ENCODE measurements around the gene PKD2L1.

PKD2L1 gene

GRCh38 chr10:100346765-100347567, 16.9 kb upstream of the PKD2L1 start, which contains the start of gene SCD:
Gene SCD, plus strand, starts transcription at chr10:100347233. Its CDS starts 272 bp downstream, at chr10:100347505.
- CTCF ChIA-PET, result interaction anchor here (0.7 to 2.6 kb wide), 4 partner anchors 18 to 162 kb away, joined by 3 to 7 read pairs (median 4); no protein-coding TSS in a partner anchor
- TF ChIP-seq FOXA1 (IDR thresholded peaks at IDR 0.05) (no peak), L3MBTL2 (conservative IDR thresholded peaks at IDR 0.05) (peak; percentile 33; the same call in 1 of the 2 replicates), CTBP1 (IDR thresholded peaks at IDR 0.05; ENCODE audit: borderline replicate concordance) (peak; percentile 92)
- peak; percentile 97 for DNase-seq (ENCODE audit: extremely low spot score)

GRCh38 chr10:100346351-100346764, 16.3 kb upstream of the PKD2L1 start:
- ChIA-PET POLR2A (interaction anchor here (1.0 to 10.0 kb wide), 14 partner anchors 9 to 141 kb away, joined by 3 to 128 read pairs (median 4); no protein-coding TSS in a partner anchor), CTCF (interaction anchor here (1.1 to 2.6 kb wide), 4 partner anchors 18 to 162 kb away, joined by 3 to 7 read pairs (median 4); no protein-coding TSS in a partner anchor)
- peak; percentile 76 for DNase-seq (ENCODE audit: extremely low spot score)
- TF ChIP-seq TARDBP (IDR thresholded peaks at IDR 0.05) (no peak), LEF1 (IDR thresholded peaks at IDR 0.05; ENCODE audit: borderline replicate concordance) (no peak), L3MBTL2 (conservative IDR thresholded peaks at IDR 0.05) (peak; percentile 26; the same call in 1 of the 2 replicates), FOXA1 (IDR thresholded peaks at IDR 0.05) (no peak), ELF4 (IDR thresholded peaks at IDR 0.05) (no peak)

More at GRCh38 chr10:100346765-100347567, 16.9 kb upstream of the PKD2L1 start, which contains the start of gene SCD:
- POLR2A ChIA-PET, result interaction anchor here (0.7 to 10.0 kb wide), 17 partner anchors 9 to 183 kb away, joined by 3 to 128 read pairs (median 4); partner anchors contain the start of genes NDUFB8 and PKD2L1

- ChIA-PET POLR2A (interaction anchor here (1.0 to 10.0 kb wide), 9 partner anchors 10 to 142 kb away, joined by 3 to 128 read pairs (median 4); no protein-coding TSS in a partner anchor), CTCF (interaction anchor here (1.1 to 2.6 kb wide), 4 partner anchors 17 to 163 kb away, joined by 3 to 7 read pairs (median 4); no protein-coding TSS in a partner anchor)
- no peak for TF ChIP-seq CTBP1 (IDR thresholded peaks at IDR 0.05; ENCODE audit: borderline replicate concordance)
- TF ChIP-seq BHLHE40 (IDR thresholded peaks at IDR 0.05; ENCODE audit: borderline replicate concordance), result no peak
- TF ChIP-seq SUZ12 (IDR thresholded peaks at IDR 0.05), result no peak
- TF ChIP-seq L3MBTL2 (conservative IDR thresholded peaks at IDR 0.05), result no peak
- no peak for TF ChIP-seq NFRKB (IDR thresholded peaks at IDR 0.05)
- TF ChIP-seq TARDBP (IDR thresholded peaks at IDR 0.05), result no peak
- no peak for DNase-seq (ENCODE audit: extremely low spot score)
Measured at GRCh38 chr10:100345570-100346330, 15.7 kb upstream of the PKD2L1 start.

- POLR2A ChIA-PET, result interaction anchor here (0.8 to 10.0 kb wide), 3 partner anchors 30 to 191 kb away, joined by 3 to 128 read pairs (median 4); partner anchors contain the start of gene HIF1AN
Measured at GRCh38 chr10:100344241-100344788, 14.3 kb upstream of the PKD2L1 start.

GRCh38 chr10:100342627-100342972, 12.6 kb upstream of the PKD2L1 start:
- TF ChIP-seq ARNT (IDR thresholded peaks at IDR 0.05) (no peak), SP1 (IDR thresholded peaks at IDR 0.05) (no peak), CTBP1 (IDR thresholded peaks at IDR 0.05; ENCODE audit: borderline replicate concordance) (no peak)
- CTCF ChIA-PET, result interaction anchor here (0.6 to 2.5 kb wide), 7 partner anchors 45 to 536 kb away, joined by 3 to 20 read pairs (median 4); no protein-coding TSS in a partner anchor
- POLR2A ChIA-PET, result interaction anchor here (0.6 to 10.0 kb wide), 4 partner anchors 28 to 184 kb away, joined by 3 to 128 read pairs (median 4); no protein-coding TSS in a partner anchor
- DNase-seq (ENCODE audit: extremely low spot score), result no peak

More at GRCh38 chr10:100344241-100344788, 14.3 kb upstream of the PKD2L1 start:
- no peak for DNase-seq (ENCODE audit: extremely low spot score)
- TF ChIP-seq SUZ12 (IDR thresholded peaks at IDR 0.05) (no peak), L3MBTL2 (conservative IDR thresholded peaks at IDR 0.05) (no peak), HDGF (IDR thresholded peaks at IDR 0.05; ENCODE audit: borderline replicate concordance) (no peak), FOXM1 (IDR thresholded peaks at IDR 0.05; ENCODE audit: borderline replicate concordance) (no peak), FOXA1 (IDR thresholded peaks at IDR 0.05) (no peak), FOXK2 (IDR thresholded peaks at IDR 0.05) (no peak), SP1 (IDR thresholded peaks at IDR 0.05) (no peak), PKNOX1 (IDR thresholded peaks at IDR 0.05) (no peak), CTBP1 (IDR thresholded peaks at IDR 0.05; ENCODE audit: borderline replicate concordance) (no peak), ELF4 (IDR thresholded peaks at IDR 0.05) (no peak), TARDBP (IDR thresholded peaks at IDR 0.05) (no peak), ARNT (IDR thresholded peaks at IDR 0.05) (no peak)
- CTCF ChIA-PET, result interaction anchor here (0.5 to 1.0 kb wide), 4 partner anchors 47 to 138 kb away, joined by 3 to 4 read pairs (median 3); no protein-coding TSS in a partner anchor

- CTCF ChIA-PET, result interaction anchor here (0.6 to 2.5 kb wide), 11 partner anchors 44 to 536 kb away, joined by 3 to 20 read pairs (median 3); partner anchors contain the start of gene NDUFB8
- POLR2A ChIA-PET, result interaction anchor here (0.6 to 10.0 kb wide), 5 partner anchors 29 to 184 kb away, joined by 3 to 128 read pairs (median 3); no protein-coding TSS in a partner anchor
- DNase-seq (ENCODE audit: extremely low spot score), result peak; percentile 87
- TF ChIP-seq HDGF (IDR thresholded peaks at IDR 0.05; ENCODE audit: borderline replicate concordance) (peak; percentile 90; the same call in 1 of the 2 replicates), CTBP1 (IDR thresholded peaks at IDR 0.05; ENCODE audit: borderline replicate concordance) (no peak)
Measured at GRCh38 chr10:100341953-100342626, 12.1 kb upstream of the PKD2L1 start.
